Urinary bladder (tissue), 4 donors: ENCODE results near the gene SPECC1L. TPM values are rescaled to one million over a fixed set of nuclear protein-coding genes. Genes with fewer than 3 reads are reported as not detected.
A peak's percentile ranks its signal among the peaks of the same experiment; 100 is the strongest.
"Not testable (repeated sequence)": the region's sequence is repeated elsewhere in the genome, so short reads cannot be mapped to it uniquely, and the experiment has no call there.

Experiments used
- DNase-seq: peaks from one replicate; pipeline ENCODE4 v3.0.0-alpha.2; 2015; ENCODE audit errors: extremely low spot score
- H3K27ac ChIP-seq: one replicate; pipeline ENCODE4 v1.5.1; 2013; ENCODE audit warnings: low read depth, mild to moderate bottlenecking, moderate library complexity
- H3K36me3 ChIP-seq: one replicate; pipeline ENCODE4 v1.6.1; 2013; ENCODE audit warnings: mild to moderate bottlenecking, moderate library complexity; ENCODE audit not compliant: insufficient read depth
- H3K4me1 ChIP-seq: one replicate; pipeline ENCODE4 v1.6.1; 2013; ENCODE audit warnings: mild to moderate bottlenecking, moderate library complexity; ENCODE audit not compliant: insufficient read depth
- H3K4me3 ChIP-seq: one replicate; pipeline ENCODE4 v1.5.1; 2013; ENCODE audit warnings: low read depth, low read length
- WGBS: extraction: QIAGEN DNeasy Blood & Tissue Kit; methylation state at CpG from one replicate; pipeline ENCODE4 v1.1.7; 2013; 5-methylcytosine and 5-hydroxymethylcytosine counted together
- polyA plus RNA-seq: library from polyadenylated mRNA; stranded (reverse); fragments of 200-250 nt; gene quantifications from one replicate; pipeline ENCODE4 v1.2.3, GENCODE V29; 2013
- total RNA-seq: library from RNA; depleted of rRNA; stranded (reverse); fragments of >200 nt; gene quantifications from one replicate; pipeline ENCODE4 v1.2.3, GENCODE V29; 2014
- donor health status: healthy with polysubstance abuse.
- donor health status: healthy.

SPECC1L gene
- total and polyA plus RNA-seq, 2 donors = 29.8 to 50.3 TPM

GRCh38 chr22:24282401-24282800, 11.8 kb downstream of the SPECC1L start:
- Histone ChIP-seq H3K36me3 (no peaks in the 10 kb centered on the region), H3K4me3 (no peak overlapping the region), H3K4me1 (no peaks in the 10 kb centered on the region), H3K27ac (no peak overlapping the region)
- WGBS = 80% methylated on average over 2 of the region's 2 CpGs
- no peak for DNase-seq

GRCh38 chr22:24284747-24285203, 14.1 kb downstream of the SPECC1L start:
- 82% methylated on average over 2 of the region's 2 CpGs for WGBS
- no peaks in the 10 kb centered on the region for H3K4me1 ChIP-seq

GRCh38 chr22:24285245-24285644, 14.6 kb downstream of the SPECC1L start:
- no peak for DNase-seq
- Histone ChIP-seq H3K4me3 (no peak overlapping the region), H3K4me1 (no peaks in the 10 kb centered on the region), H3K27ac (no peak overlapping the region), H3K36me3 (no peaks in the 10 kb centered on the region)
- 52% methylated on average over 4 of the region's 4 CpGs for WGBS

More at GRCh38 chr22:24284747-24285203, 14.1 kb downstream of the SPECC1L start:
- Histone ChIP-seq H3K36me3 (no peaks in the 10 kb centered on the region), H3K27ac (no peak overlapping the region), H3K4me3 (no peak overlapping the region)
- DNase-seq = no peak

- H3K4me1 ChIP-seq, H3K27ac ChIP-seq, DNase-seq, H3K4me3 ChIP-seq, H3K36me3 ChIP-seq: not testable (repeated sequence)
- 75% methylated on average over 8 of the region's 9 CpGs for WGBS
Measured at GRCh38 chr22:24287212-24287611, 16.6 kb downstream of the SPECC1L start.

- WGBS = 65% methylated on average over 6 of the region's 6 CpGs
- H3K27ac ChIP-seq, H3K4me3 ChIP-seq, DNase-seq, H3K4me1 ChIP-seq, H3K36me3 ChIP-seq: not testable (repeated sequence)
Measured at GRCh38 chr22:24287801-24288200, 17.2 kb downstream of the SPECC1L start.

GRCh38 chr22:24289114-24289513, 18.5 kb downstream of the SPECC1L start:
- Histone ChIP-seq H3K27ac (no peak overlapping the region), H3K36me3 (no peaks in the 10 kb centered on the region), H3K4me1 (no peaks in the 10 kb centered on the region), H3K4me3 (no peak overlapping the region)
- DNase-seq = no peak
- 16% methylated on average over 4 of the region's 4 CpGs for WGBS

GRCh38 chr22:24289741-24290163, 19.1 kb downstream of the SPECC1L start:
- no peak for DNase-seq
- 12% methylated on average over 4 of the region's 4 CpGs for WGBS
- Histone ChIP-seq H3K4me3 (no peak overlapping the region), H3K36me3 (no peaks in the 10 kb centered on the region), H3K27ac (peak overlapping the region; percentile 65), H3K4me1 (no peaks in the 10 kb centered on the region)

GRCh38 chr22:24290459-24290858, 19.8 kb downstream of the SPECC1L start:
- Histone ChIP-seq H3K4me3 (no peak overlapping the region), H3K36me3 (no peaks in the 10 kb centered on the region), H3K4me1 (no peaks in the 10 kb centered on the region), H3K27ac (no peak overlapping the region)
- no peak for DNase-seq

- H3K4me3 ChIP-seq = no peak overlapping the region
- no peak overlapping the region for H3K27ac ChIP-seq
- H3K36me3 ChIP-seq = no peaks in the 10 kb centered on the region
- no peaks in the 10 kb centered on the region for H3K4me1 ChIP-seq
- 80% methylated on average over 3 of the region's 3 CpGs for WGBS
- DNase-seq = no peak
Measured at GRCh38 chr22:24291515-24292201, 21.0 kb downstream of the SPECC1L start.

- DNase-seq, H3K4me3 ChIP-seq, H3K27ac ChIP-seq, H3K4me1 ChIP-seq, H3K36me3 ChIP-seq: not testable (repeated sequence)
- 81% methylated on average over 3 of the region's 3 CpGs for WGBS
Measured at GRCh38 chr22:24292202-24292830, 21.7 kb downstream of the SPECC1L start.

GRCh38 chr22:24294913-24295312, 24.3 kb downstream of the SPECC1L start:
- H3K4me3 ChIP-seq, H3K4me1 ChIP-seq, H3K27ac ChIP-seq, DNase-seq, H3K36me3 ChIP-seq: not testable (repeated sequence)
- WGBS = 67% methylated on average over 1 of the region's 1 CpG

GRCh38 chr22:24298497-24299155, 28.0 kb downstream of the SPECC1L start:
- DNase-seq, H3K27ac ChIP-seq, H3K36me3 ChIP-seq, H3K4me3 ChIP-seq, H3K4me1 ChIP-seq: not testable (repeated sequence)
- WGBS = 52% methylated on average over 4 of the region's 4 CpGs

GRCh38 chr22:24300522-24300921, 29.9 kb downstream of the SPECC1L start:
- H3K27ac ChIP-seq, H3K4me3 ChIP-seq, H3K36me3 ChIP-seq, H3K4me1 ChIP-seq, DNase-seq: not testable (repeated sequence)
- 95% methylated on average over 1 of the region's 1 CpG for WGBS

- H3K27ac ChIP-seq = no peak overlapping the region
Measured at GRCh38 chr22:24302591-24302990, 32.0 kb downstream of the SPECC1L start.

More at GRCh38 chr22:24302591-24302990, 32.0 kb downstream of the SPECC1L start:
- DNase-seq = no peak
- 68% methylated on average over 1 of the region's 1 CpG for WGBS
- H3K36me3 ChIP-seq = no peaks in the 10 kb centered on the region
- no peak overlapping the region for H3K4me3 ChIP-seq
- H3K4me1 ChIP-seq = peaks cover 4% of the 10 kb centered on the region
